GM18505 (cell line): ENCODE results near the gene P2RY13.

Experiments
- ATAC-seq: cut with Tn5 transposase; IDR thresholded peaks from one replicate; pipeline ENCODE4 v1.9.1; 2021; ENCODE audit not compliant: unreplicated experiment
- POLR2A ChIP-seq: IDR thresholded peaks from 4 replicates; pipeline ENCODE4 v1.6.1; 2011; ENCODE audit warnings: borderline replicate concordance; ENCODE audit not compliant: insufficient read depth, insufficient read length; ENCODE audit errors: extremely low read depth

The P2RY13 gene

DNA sequence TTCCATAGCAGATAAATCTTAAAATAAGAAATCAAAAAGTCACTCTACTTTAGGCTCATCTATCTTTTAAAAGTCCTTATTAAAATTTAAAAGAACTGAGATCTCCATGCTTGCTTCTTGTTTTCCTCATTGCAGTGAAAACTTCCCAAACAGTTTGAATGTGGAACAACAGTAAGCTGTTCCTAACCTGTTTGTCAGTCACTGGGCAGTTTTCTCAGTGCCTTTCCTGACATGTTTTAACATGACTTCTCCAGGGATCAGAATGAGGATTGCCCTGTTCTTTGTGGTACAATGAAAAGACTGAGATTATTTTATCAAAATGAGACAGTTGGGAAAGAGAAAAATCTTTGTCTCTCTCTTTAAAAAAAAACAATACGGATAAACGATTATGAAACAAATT is 13.5 kb downstream of the P2RY13 start:
- ATAC-seq: no peak

GRCh38 chr3:151315136-151315535 is 14.2 kb downstream of the P2RY13 start:
- no peak for ATAC-seq
- TF ChIP-seq POLR2A: no peak

More for the DNA sequence above, 13.5 kb downstream of the P2RY13 start:
- TF ChIP-seq POLR2A: no peak

- no peak for ATAC-seq
- no peak for TF ChIP-seq POLR2A
Measured at GRCh38 chr3:151314593-151314992, 14.8 kb downstream of the P2RY13 start.

DNA sequence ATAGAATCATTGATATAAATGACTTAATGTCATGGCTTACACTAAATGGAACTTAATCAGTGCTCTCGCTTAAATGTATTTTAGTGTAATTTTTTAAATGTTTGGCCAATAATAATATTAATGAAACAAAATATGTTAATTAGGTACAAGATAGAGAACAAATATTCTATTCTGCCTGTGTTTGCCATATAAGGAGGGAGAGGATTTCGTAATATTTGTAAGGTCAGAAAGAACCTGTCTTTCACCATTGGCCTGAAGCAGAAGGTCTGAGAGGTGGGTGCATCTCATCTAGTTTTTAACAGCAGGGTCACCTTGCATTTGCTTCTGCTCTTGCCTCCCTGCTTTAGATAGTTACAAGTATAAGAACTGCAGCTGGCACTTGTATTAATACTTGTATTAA is 15.2 kb downstream of the P2RY13 start:
- no peak for ATAC-seq
- TF ChIP-seq POLR2A: no peak

GRCh38 chr3:151312972-151313371 is 16.4 kb downstream of the P2RY13 start:
- no peak for ATAC-seq

GRCh38 chr3:151309566-151309965 is 19.8 kb downstream of the P2RY13 start:
- ATAC-seq: no peak
- TF ChIP-seq POLR2A: no peak

More at GRCh38 chr3:151312972-151313371, 16.4 kb downstream of the P2RY13 start:
- TF ChIP-seq POLR2A: no peak

GRCh38 chr3:151307583-151308488 is 21.5 kb downstream of the P2RY13 start:
- ATAC-seq: no peak

GRCh38 chr3:151307131-151307530 is 22.2 kb downstream of the P2RY13 start:
- ATAC-seq: no peak
- TF ChIP-seq POLR2A: no peak

More at GRCh38 chr3:151307583-151308488, 21.5 kb downstream of the P2RY13 start:
- TF ChIP-seq POLR2A: no peak

DNA sequence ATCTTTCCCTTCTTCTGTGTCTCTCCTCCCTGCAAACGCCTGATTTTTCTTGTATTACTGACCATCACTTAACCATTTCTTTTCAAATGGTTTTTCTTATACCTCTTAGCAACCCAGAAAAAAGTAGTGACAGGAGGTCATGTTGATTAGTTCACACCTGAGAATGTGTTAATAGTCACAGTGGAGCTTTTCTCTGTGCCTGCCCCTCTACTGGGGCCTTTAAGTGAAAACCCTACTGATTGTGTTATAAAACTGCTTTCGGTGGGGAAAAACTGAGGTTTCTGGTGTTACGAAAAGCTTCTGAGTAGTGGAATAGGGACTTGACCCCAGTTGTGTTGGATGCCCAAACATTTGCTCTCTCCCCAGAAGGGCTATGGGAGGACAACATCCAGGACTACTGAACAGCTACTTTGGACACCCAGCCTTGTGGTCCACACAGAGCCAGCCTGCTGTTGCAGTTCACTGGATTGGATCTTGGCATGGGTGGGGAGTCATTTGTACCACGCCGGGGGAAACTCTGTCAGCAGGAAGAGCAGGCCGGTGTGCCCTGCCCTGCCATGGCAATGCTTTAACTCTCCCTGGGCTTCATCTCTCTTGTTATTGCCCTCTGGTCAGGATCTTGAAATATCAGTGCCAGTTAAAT is 23.1 kb downstream of the P2RY13 start:
- ATAC-seq: no peak

GRCh38 chr3:151305775-151306151 is 23.6 kb downstream of the P2RY13 start:
- TF ChIP-seq POLR2A: no peak
- no peak for ATAC-seq

More for the DNA sequence above, 23.1 kb downstream of the P2RY13 start:
- TF ChIP-seq POLR2A: no peak

GRCh38 chr3:151305060-151305774 is 24.1 kb downstream of the P2RY13 start:
- TF ChIP-seq POLR2A: no peak
- ATAC-seq: no peak

- TF ChIP-seq POLR2A: no peak
- no peak for ATAC-seq
Measured at GRCh38 chr3:151303751-151304150, 25.6 kb downstream of the P2RY13 start.

DNA sequence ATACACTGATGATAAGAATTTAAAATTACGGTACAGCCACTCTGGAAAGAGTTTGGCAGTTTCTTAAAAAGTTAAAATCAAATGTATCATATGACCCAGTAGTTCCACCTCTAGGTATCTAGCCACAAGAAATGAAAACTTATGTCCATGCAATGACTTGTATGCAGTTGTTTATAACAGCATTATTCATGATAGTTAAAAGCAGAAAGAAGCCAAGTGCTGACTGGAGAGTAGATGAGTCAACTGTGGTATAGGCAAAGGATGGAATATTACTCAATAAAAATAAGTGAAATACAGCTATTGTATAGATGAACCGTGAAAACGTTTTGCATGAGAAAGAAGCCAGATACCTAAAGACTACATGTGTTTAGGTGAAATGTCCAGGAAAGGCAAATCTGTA is 27.6 kb downstream of the P2RY13 start:
- no peak for TF ChIP-seq POLR2A
- ATAC-seq: no peak
